H9 (cell line): ENCODE data around the gene APLN. TPM values are rescaled to one million over a fixed set of nuclear protein-coding genes. Genes with fewer than 3 reads are reported as not detected.

Experiments
- DNase-seq: peaks from one replicate; pipeline ENCODE4 v3.0.0-alpha.2; 2017
- H2AFZ ChIP-seq: one replicate; pipeline ENCODE4 v1.6.1; 2013; ENCODE audit warnings: mild to moderate bottlenecking, low read length, control low read depth, moderate library complexity
- H2AK5ac ChIP-seq: 2 replicates; pipeline ENCODE4 v1.6.1; 2013; ENCODE audit warnings: low read length, control low read depth, mixed read lengths; ENCODE audit not compliant: insufficient read length
- H2BK120ac ChIP-seq: one replicate; pipeline ENCODE4 v1.6.1; 2013; ENCODE audit warnings: low read depth, mild to moderate bottlenecking, low read length, control low read depth, inconsistent platforms; ENCODE audit not compliant: poor library complexity, severe bottlenecking
- H2BK12ac ChIP-seq: 2 replicates; pipeline ENCODE4 v1.6.1; 2013; ENCODE audit warnings: low read length, control low read depth, mixed read lengths, low read depth; ENCODE audit not compliant: insufficient read length
- H2BK15ac ChIP-seq: 2 replicates; pipeline ENCODE4 v1.6.1; 2013; ENCODE audit warnings: low read depth, low read length, control low read depth
- H2BK20ac ChIP-seq: one replicate; pipeline ENCODE4 v1.6.1; 2013; ENCODE audit warnings: low read depth, mild to moderate bottlenecking, low read length, control low read depth, inconsistent platforms; ENCODE audit not compliant: poor library complexity, severe bottlenecking
- H2BK5ac ChIP-seq: 2 replicates; pipeline ENCODE4 v1.6.1; 2013; ENCODE audit warnings: low read length, control low read depth, mixed read lengths; ENCODE audit not compliant: insufficient read length
- H3K14ac ChIP-seq: 2 replicates; pipeline ENCODE4 v1.6.1; 2013; ENCODE audit warnings: low read length, control low read depth; ENCODE audit not compliant: insufficient read depth
- H3K18ac ChIP-seq: 2 replicates; pipeline ENCODE4 v1.6.1; 2013; ENCODE audit warnings: low read depth, mild to moderate bottlenecking, mixed read lengths, low read length, control low read depth; ENCODE audit not compliant: insufficient read length
- H3K23ac ChIP-seq: 2 replicates; pipeline ENCODE4 v1.6.1; 2013; ENCODE audit warnings: low read length, control low read depth, mixed read lengths, low read depth; ENCODE audit not compliant: insufficient read length
- H3K23me2 ChIP-seq: 2 replicates; pipeline ENCODE4 v1.6.1; 2013; ENCODE audit warnings: low read depth, mild to moderate bottlenecking, mixed read lengths, low read length, control low read depth; ENCODE audit not compliant: insufficient read length, poor library complexity, severe bottlenecking
- H3K27ac ChIP-seq: 2 replicates; pipeline ENCODE4 v1.5.1; 2013; ENCODE audit warnings: low read length, control low read depth, mixed read lengths, low read depth; ENCODE audit not compliant: insufficient read length
- H3K27me3 ChIP-seq: 2 replicates; pipeline ENCODE4 v1.6.1; 2013; ENCODE audit warnings: low read length, control low read depth, inconsistent platforms; ENCODE audit not compliant: insufficient read depth
- H3K4ac ChIP-seq: 2 replicates; pipeline ENCODE4 v1.6.1; 2013; ENCODE audit warnings: low read depth, mild to moderate bottlenecking, control low read depth, inconsistent platforms, low read length, moderate library complexity
- H3K4me1 ChIP-seq: 2 replicates; pipeline ENCODE4 v1.6.1; 2013; ENCODE audit warnings: low read length, control low read depth, inconsistent platforms; ENCODE audit not compliant: insufficient read depth
- H3K4me2 ChIP-seq: 2 replicates; pipeline ENCODE4 v1.6.1; 2013; ENCODE audit warnings: low read length, control low read depth, mixed read lengths; ENCODE audit not compliant: insufficient read length, insufficient read depth
- H3K56ac ChIP-seq: 2 replicates; pipeline ENCODE4 v1.6.1; 2013; ENCODE audit warnings: low read depth, mild to moderate bottlenecking, mixed read lengths, low read length, control low read depth; ENCODE audit not compliant: insufficient read length
- H3K79me1 ChIP-seq: 2 replicates; pipeline ENCODE4 v1.6.1; 2013; ENCODE audit warnings: low read depth, mild to moderate bottlenecking, moderate library complexity, low read length, control low read depth, inconsistent platforms; ENCODE audit not compliant: insufficient read depth, poor library complexity, severe bottlenecking
- H3K79me2 ChIP-seq: 2 replicates; pipeline ENCODE4 v1.6.1; 2013; ENCODE audit warnings: low read length, control low read depth, inconsistent platforms; ENCODE audit not compliant: insufficient read depth
- H3K9ac ChIP-seq: 2 replicates; pipeline ENCODE4 v1.6.1; 2013; ENCODE audit warnings: low read length, control low read depth, mixed read lengths; ENCODE audit not compliant: insufficient read length; ENCODE audit errors: extremely low read depth
- H3K9me3 ChIP-seq: one replicate; pipeline ENCODE4 v1.6.1; 2013; ENCODE audit warnings: low read depth, low read length, inconsistent platforms; ENCODE audit not compliant: control insufficient read depth
- H3T11ph ChIP-seq: one replicate; pipeline ENCODE4 v1.6.1; 2013; ENCODE audit warnings: mild to moderate bottlenecking, low read length, control low read depth, inconsistent platforms
- H4K20me1 ChIP-seq: one replicate; pipeline ENCODE4 v1.6.1; 2013; ENCODE audit not compliant: control insufficient read depth, insufficient read length, insufficient read depth
- H4K5ac ChIP-seq: 2 replicates; pipeline ENCODE4 v1.6.1; 2013; ENCODE audit warnings: low read depth, mild to moderate bottlenecking, mixed read lengths, low read length, control low read depth; ENCODE audit not compliant: insufficient read length
- H4K8ac ChIP-seq: replicated peaks from 2 replicates; pipeline ENCODE4 v1.6.1; 2013; ENCODE audit warnings: low read length, control low read depth, mixed read lengths, low read depth; ENCODE audit not compliant: insufficient read length
- H4K91ac ChIP-seq: 2 replicates; pipeline ENCODE4 v1.6.1; 2013; ENCODE audit warnings: low read depth, mild to moderate bottlenecking, moderate library complexity, mixed read lengths, low read length, control low read depth; ENCODE audit not compliant: insufficient read length
- H3K27ac Mint-ChIP-seq, 3 experiments: 2 replicates in 2 of 3; 3 replicates in 1 of 3; pipeline ENCODE4 v1.8.0; 2020 to 2021; ENCODE audit warnings: mixed read lengths in 3 of 3, mild to moderate bottlenecking in 1 of 3, moderate library complexity in 1 of 3
- H3K27me3 Mint-ChIP-seq: 2 replicates; pipeline ENCODE4 v1.8.0; 2021; ENCODE audit warnings: low read depth, mild to moderate bottlenecking, moderate library complexity, mixed read lengths
- H3K36me3 Mint-ChIP-seq, 3 experiments: 2 replicates in 2 of 3; 3 replicates in 1 of 3; pipeline ENCODE4 v1.8.0; 2020 to 2021; ENCODE audit warnings: low read depth in 3 of 3, mixed read lengths in 3 of 3; ENCODE audit not compliant: insufficient read depth in 1 of 3
- H3K4me1 Mint-ChIP-seq, 2 experiments: 2 replicates each; pipeline ENCODE4 v1.8.0; 2020; ENCODE audit warnings: mixed read lengths in 2 of 2
- H3K4me3 Mint-ChIP-seq, 2 experiments: 2 replicates in 1 of 2; 3 replicates in 1 of 2; pipeline ENCODE4 v1.8.0; 2020 to 2021; ENCODE audit warnings: mild to moderate bottlenecking in 2 of 2, mixed read lengths in 2 of 2, moderate library complexity in 1 of 2
- H3K9me3 Mint-ChIP-seq, 2 experiments: 2 replicates in 1 of 2; 3 replicates in 1 of 2; pipeline ENCODE4 v1.8.0; 2020; ENCODE audit warnings: mild to moderate bottlenecking in 2 of 2, mixed read lengths in 2 of 2, moderate library complexity in 1 of 2
- CTCF ChIP-seq: fragments of 200-600 bp; sonication (generic); conservative IDR thresholded peaks from 3 replicates; pipeline ENCODE4 v1.8.0; 2021; ENCODE audit warnings: antibody characterized with exemption, mild to moderate bottlenecking
- WGBS: extraction: QIAGEN DNeasy Blood & Tissue Kit; methylation state at CpG from one replicate; pipeline ENCODE4 v1.1.7; 2013; ENCODE audit warnings: missing lambda C conversion rate, low lambda C conversion rate, mixed read lengths; ENCODE audit not compliant: insufficient read length; ENCODE audit errors: extremely low coverage; 5-methylcytosine and 5-hydroxymethylcytosine counted together
- total RNA-seq: library from RNA; stranded (reverse); gene quantifications from 2 replicates; pipeline ENCODE4 v1.2.1, GENCODE V29; 2021

APLN gene
- total RNA-seq, 1 experiment from 2014 or later, result 0.24 TPM

- Histone ChIP-seq H3K56ac (no peak overlapping the region), H3K18ac (no peak overlapping the region), H4K5ac (no peak overlapping the region), H3K27me3 (no peaks in the 10 kb centered on the region), H3K14ac (no peak overlapping the region), H3K4me1 (no peaks in the 10 kb centered on the region), H2AFZ (no peak overlapping the region), H2BK12ac (no peak overlapping the region), H3K9ac (no peak overlapping the region), H4K20me1 (no peaks in the 10 kb centered on the region), H2BK15ac (no peak overlapping the region), H2BK5ac (no peak overlapping the region), H3K4ac (no peak overlapping the region), H4K8ac (no peak overlapping the region), H2AK5ac (no peak overlapping the region), H4K91ac (no peak overlapping the region), H3K23ac (no peak overlapping the region), H3K4me2 (no peak overlapping the region), H2BK120ac (no peak overlapping the region), H3K79me1 (no peaks in the 10 kb centered on the region), H3K27ac (no peak overlapping the region), H3K23me2 (no peaks in the 10 kb centered on the region), H3T11ph (no peak overlapping the region), H2BK20ac (no peak overlapping the region), H3K79me2 (no peaks in the 10 kb centered on the region), H3K9me3 (no peaks in the 10 kb centered on the region)
- Mint-ChIP-seq H3K9me3 (peaks cover 0 to 11% of the 10 kb centered on the region in 2 experiments; a peak in 2 of 5 replicates), H3K27me3 (peaks cover 11% of the 10 kb centered on the region), H3K27ac (no peak overlapping the region), H3K36me3 (peaks cover 0 to 2% (median 0%) of the 10 kb centered on the region in 3 experiments; a peak in 1 of 7 replicates), H3K4me3 (no peak overlapping the region), H3K4me1 (peaks cover 2 to 3% of the 10 kb centered on the region in 2 experiments; a peak in 1 of 4 replicates)
- no peak for DNase-seq
- WGBS, result no CpG with 5 or more reads among the region's 2 CpGs
- no peak for TF ChIP-seq CTCF
Measured at GRCh38 chrX:129612396-129612795, 42.4 kb downstream of the APLN start.
